Heart left ventricle (tissue), 16 donors: Measurements from ENCODE around the gene HPS3. TPM values are rescaled to one million over a fixed set of nuclear protein-coding genes. Genes with fewer than 3 reads are reported as not detected.
"Not testable (repeated sequence)": the region's sequence is repeated elsewhere in the genome, so short reads cannot be mapped to it uniquely, and the experiment has no call there.

Experiments used
- ATAC-seq, 4 donors: fragments of 200-7000 bp; cut with Tn5 transposase; one replicate each; pipeline ENCODE4 v1.9.1; 2020 to 2022; ENCODE audit warnings: moderate library complexity in 4 of 4, mild to moderate bottlenecking in 3 of 4, moderate number of reproducible peaks in 1 of 4
- DNase-seq, 5 donors: peaks; one replicate each; pipeline ENCODE4 v3.0.0-alpha.2; 2020
- H3K27ac ChIP-seq, 12 donors: fragments of 200-600 bp; sonication (generic) in 4 of 12; one replicate each; pipeline versions ENCODE4 v1.5.0 to v1.8.0; 2016 to 2022; ENCODE audit warnings: mild to moderate bottlenecking in 2 of 12
- H3K27me3 ChIP-seq, 9 donors: fragments of 200-600 bp; sonication (generic) in 2 of 9; one replicate each; pipeline versions ENCODE4 v1.5.1 to v1.8.0; 2016 to 2022; ENCODE audit warnings: mild to moderate bottlenecking in 3 of 9
- H3K36me3 ChIP-seq, 9 donors: fragments of 200-600 bp; sonication (generic) in 2 of 9; one replicate each; pipeline versions ENCODE4 v1.5.0 to v1.8.0; 2018 to 2022; ENCODE audit warnings: mild to moderate bottlenecking in 2 of 9
- H3K4me1 ChIP-seq, 12 donors: fragments of 200-600 bp; sonication (generic) in 4 of 12; one replicate each; pipeline versions ENCODE4 v1.5.0 to v1.8.0; 2016 to 2022; ENCODE audit warnings: mild to moderate bottlenecking in 3 of 12
- H3K4me3 ChIP-seq, 12 donors: fragments of 200-600 bp; sonication (generic) in 4 of 12; one replicate each; pipeline versions ENCODE4 v1.5.0 to v1.8.0; 2017 to 2022; ENCODE audit warnings: mild to moderate bottlenecking in 9 of 12, moderate library complexity in 4 of 12
- H3K9me3 ChIP-seq, 12 donors: fragments of 200-600 bp; sonication (generic) in 4 of 12; one replicate each; pipeline versions ENCODE4 v1.5.0 to v1.8.0; 2016 to 2022; ENCODE audit warnings: mild to moderate bottlenecking in 1 of 12
- POLR2A ChIP-seq, 2 donors: fragments of 450-650 bp; IDR thresholded peaks; one replicate each; pipeline ENCODE4 v1.6.1; 2017; ENCODE audit warnings: antibody characterized with exemption in 2 of 2, mild to moderate bottlenecking in 2 of 2, moderate library complexity in 2 of 2
- WGBS, 4 donors: extraction: QIAGEN DNeasy Blood & Tissue Kit in 2 of 4; methylation state at CpG; one replicate each; pipeline versions ENCODE4 v1.1.5 to v1.1.7; 2013 to 2018; 5-methylcytosine and 5-hydroxymethylcytosine counted together
- intact Hi-C, 10 donors: fragments of 100-400 bp; cut with DNase I; formaldehyde crosslinking; loops; one replicate each; pipeline versions ENCODE4 v1.11.1 to v1.14.2; 2022
- polyA plus RNA-seq, 2 donors: library from polyadenylated mRNA; stranded (reverse); fragments of 200-250 nt; gene quantifications; one replicate each; pipeline ENCODE4 v1.2.3, GENCODE V29; 2013
- total RNA-seq, 9 donors: library from RNA; depleted of rRNA in 2 of 9; stranded (reverse); fragments of >200 nt in 2 of 9; fragmentation: NEBNext Ultra II Directional in 3 of 9; extraction: Animal tissue kit (Norgen Biotek cat#: 25700) in 3 of 9; gene quantifications; one replicate each; pipeline versions ENCODE4 v1.1.0 to v1.2.4, GENCODE V29; 2016 to 2023
- TF ChIP-seq, protein P1 (sequence below), 12 donors: fragments of 200-600 bp; sonication (generic) in 4 of 12; IDR thresholded peaks; one replicate each; pipeline versions ENCODE4 v1.5.0 to v1.8.0; 2018 to 2022; ENCODE audit warnings: antibody characterized with exemption in 12 of 12, mild to moderate bottlenecking in 5 of 12
- donor health status: ischemic (EF 13 %, LVEDD 7.1; RV severe dilation, severe dysfunction).
- donor health status: healthy with polysubstance abuse.
- donor health status: DM: no; HTN: yes; CAD: no.
- donor health status: DM: no; HTN: no; CAD: no.
- donor health status: ischemic (EF 25% LVEDD 6.9; RV normal size, moderate dysfunction).
- donor health status: ischemic (EF 25% LVEDD 5.7; RV mildly dilated, moderate dysfunction).
- donor health status: healthy.
- donor health status: DM: yes; HTN: yes; CAD: no.
- donor health status: ischemic (EF 35%, LVEDD 5.7; RV mildly dilated, moderate dysfunction).
- donor health status: nonischemic (EF 11% LVEDD 7.7; RV severe dilation, severe dysfunction).
- donor health status: DM: yes; HTN: yes; CAD: no.
- donor health status: PGD.
- donor health status: ischemic (EF 29% LVEDD 5.4; RV normal size, mild dysfunction).
- donor health status: nonischemic (EF 23%, LVEDD 6.1; RV moderate dilation, normal function).

Gene HPS3
- total and polyA plus RNA-seq, 11 donors = 3.0 to 15.6 (median 6.0) TPM

- intact Hi-C loops = no loop called here
- Histone ChIP-seq H3K27ac (no peak overlapping the region), H3K4me1 (peaks cover 0 to 17% (median 5%) of the 10 kb centered on the region in 12 donors), H3K9me3 (no peaks in the 10 kb centered on the region), H3K36me3 (no peaks in the 10 kb centered on the region), H3K4me3 (no peak overlapping the region), H3K27me3 (no peaks in the 10 kb centered on the region)
- TF ChIP-seq, protein P1, sequence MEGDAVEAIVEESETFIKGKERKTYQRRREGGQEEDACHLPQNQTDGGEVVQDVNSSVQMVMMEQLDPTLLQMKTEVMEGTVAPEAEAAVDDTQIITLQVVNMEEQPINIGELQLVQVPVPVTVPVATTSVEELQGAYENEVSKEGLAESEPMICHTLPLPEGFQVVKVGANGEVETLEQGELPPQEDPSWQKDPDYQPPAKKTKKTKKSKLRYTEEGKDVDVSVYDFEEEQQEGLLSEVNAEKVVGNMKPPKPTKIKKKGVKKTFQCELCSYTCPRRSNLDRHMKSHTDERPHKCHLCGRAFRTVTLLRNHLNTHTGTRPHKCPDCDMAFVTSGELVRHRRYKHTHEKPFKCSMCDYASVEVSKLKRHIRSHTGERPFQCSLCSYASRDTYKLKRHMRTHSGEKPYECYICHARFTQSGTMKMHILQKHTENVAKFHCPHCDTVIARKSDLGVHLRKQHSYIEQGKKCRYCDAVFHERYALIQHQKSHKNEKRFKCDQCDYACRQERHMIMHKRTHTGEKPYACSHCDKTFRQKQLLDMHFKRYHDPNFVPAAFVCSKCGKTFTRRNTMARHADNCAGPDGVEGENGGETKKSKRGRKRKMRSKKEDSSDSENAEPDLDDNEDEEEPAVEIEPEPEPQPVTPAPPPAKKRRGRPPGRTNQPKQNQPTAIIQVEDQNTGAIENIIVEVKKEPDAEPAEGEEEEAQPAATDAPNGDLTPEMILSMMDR (IDR thresholded peaks at IDR 0.05) = no peak
- TF ChIP-seq POLR2A (IDR thresholded peaks at IDR 0.05) = no peak
- 84 to 100% (median 90%) methylated on average over 1 of the region's 1 CpG for WGBS, 4 donors
- ATAC-seq (no peak), DNase-seq (no peak)
These were observed 85.3 kb downstream of the HPS3 start for GRCh38 chr3:149214702-149215101.

DNA sequence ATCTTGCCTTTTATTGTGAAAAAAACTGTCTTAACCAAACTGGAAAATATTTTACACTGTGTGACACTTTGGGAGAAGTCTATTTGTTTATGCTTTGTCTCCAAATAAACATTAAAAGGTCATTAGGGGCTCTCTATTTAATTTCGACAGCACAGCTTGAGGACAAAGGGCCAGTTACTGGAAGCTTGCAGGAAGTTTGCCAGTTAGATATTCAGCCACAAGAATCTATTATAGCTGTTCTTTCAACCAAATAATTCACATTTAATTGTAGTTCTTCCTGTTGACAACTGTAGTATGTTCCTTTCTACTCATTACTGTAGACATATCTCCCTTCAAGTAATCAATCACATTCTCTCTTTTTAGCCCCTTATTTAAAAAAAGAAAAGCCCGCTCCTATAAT, 86.1 kb downstream of the HPS3 start:
- H3K27ac ChIP-seq = peak overlapping the region in 1 of 12 donors; percentile 6
- no peaks in the 10 kb centered on the region for H3K9me3 ChIP-seq
- intact Hi-C loops = no loop called here
- TF ChIP-seq, protein P1 (IDR thresholded peaks at IDR 0.05) = no peak
- no peak for TF ChIP-seq POLR2A (IDR thresholded peaks at IDR 0.05)
- H3K27me3 ChIP-seq = no peaks in the 10 kb centered on the region
- no peak for DNase-seq
- H3K4me3 ChIP-seq = no peak overlapping the region
- 67 to 76% (median 74%) methylated on average over 2 of the region's 2 CpGs for WGBS, 4 donors
- H3K36me3 ChIP-seq = no peaks in the 10 kb centered on the region
- no peak for ATAC-seq
- peaks cover 0 to 17% (median 5%) of the 10 kb centered on the region in 12 donors for H3K4me1 ChIP-seq

GRCh38 chr3:149216193-149216869, 86.9 kb downstream of the HPS3 start:
- intact Hi-C loops = no loop called here
- Histone ChIP-seq H3K36me3 (no peaks in the 10 kb centered on the region), H3K27ac (peak overlapping the region in 1 of 12 donors; percentile 6), H3K27me3 (no peaks in the 10 kb centered on the region), H3K9me3 (no peaks in the 10 kb centered on the region), H3K4me1 (peaks cover 0 to 17% (median 5%) of the 10 kb centered on the region in 12 donors), H3K4me3 (no peak overlapping the region)
- 68 to 72% (median 69%) methylated on average over 4 of the region's 4 CpGs for WGBS, 4 donors
- no peak for DNase-seq
- TF ChIP-seq POLR2A (IDR thresholded peaks at IDR 0.05) = no peak
- TF ChIP-seq, protein P1 (IDR thresholded peaks at IDR 0.05) = no peak
- no peak for ATAC-seq

- no peaks in the 10 kb centered on the region for H3K9me3 ChIP-seq
- WGBS, 4 donors = 92 to 94% (median 93%) methylated on average over 5 of the region's 5 CpGs
- no peak for DNase-seq
- H3K27ac ChIP-seq = no peak overlapping the region
- TF ChIP-seq, protein P1 (IDR thresholded peaks at IDR 0.05) = no peak
- no peak for TF ChIP-seq POLR2A (IDR thresholded peaks at IDR 0.05)
- intact Hi-C loops = no loop called here
- H3K36me3 ChIP-seq = no peaks in the 10 kb centered on the region
- H3K4me1 ChIP-seq = peaks cover 0 to 17% (median 5%) of the 10 kb centered on the region in 12 donors
- H3K4me3 ChIP-seq = no peak overlapping the region
- H3K27me3 ChIP-seq = no peaks in the 10 kb centered on the region
- ATAC-seq = no peak
These were observed 87.9 kb downstream of the HPS3 start for GRCh38 chr3:149217347-149217746.

DNA sequence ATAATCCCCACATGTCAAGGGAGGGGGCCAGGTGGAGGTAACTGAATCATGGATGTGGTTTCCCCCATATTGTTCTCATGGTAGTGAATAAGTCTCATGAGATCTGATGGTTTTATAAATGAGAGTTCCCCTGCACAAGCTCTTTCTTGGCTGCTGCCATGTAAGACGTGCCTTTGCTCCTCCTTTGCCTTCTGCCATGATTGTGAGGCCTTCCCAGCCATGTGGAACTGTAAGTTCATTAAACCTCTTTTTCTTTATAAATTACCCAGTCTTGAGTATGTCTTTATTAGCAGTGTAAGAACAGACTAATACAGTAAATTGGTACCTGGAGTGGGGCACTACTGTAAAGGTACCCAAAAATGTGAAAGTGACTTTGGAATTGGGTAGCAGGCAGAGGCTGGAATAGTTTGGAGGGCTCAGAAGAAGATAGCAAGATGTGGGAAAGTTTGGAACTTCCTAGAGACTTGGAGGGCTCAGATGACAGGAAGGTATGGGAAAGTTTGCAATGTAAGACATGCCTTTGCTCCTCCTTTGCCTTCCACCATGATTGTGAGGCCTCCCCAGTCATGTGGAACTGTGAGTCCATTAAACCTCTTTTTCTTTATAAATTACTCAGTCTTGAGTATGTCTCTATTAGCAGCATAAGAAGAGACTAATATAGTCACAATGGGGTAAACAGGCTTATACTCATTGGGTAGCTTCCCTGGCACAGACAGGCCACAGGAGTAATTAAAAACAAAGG, 90.1 kb downstream of the HPS3 start:
- peaks cover 0 to 25% (median 7%) of the 10 kb centered on the region in 12 donors for H3K4me1 ChIP-seq
- H3K9me3 ChIP-seq, H3K4me3 ChIP-seq, ATAC-seq, H3K36me3 ChIP-seq, H3K27ac ChIP-seq, intact Hi-C loops, DNase-seq, H3K27me3 ChIP-seq: not testable (repeated sequence)
- 92 to 100% (median 96%) methylated on average over 1 of the region's 1 CpG for WGBS, 4 donors
